GM12891 (cell line): ENCODE measurements around the gene NINJ2.
A peak's percentile ranks its signal among the peaks of the same experiment; 100 is the strongest.

Experiments
- DNase-seq: peaks from one replicate; pipeline ENCODE4 v3.0.0; 2011; ENCODE audit warnings: low spot score; ENCODE audit not compliant: insufficient read length
- FAIRE-seq: peaks from 2 replicates; lab custom pipeline; 2011; peaks lifted over from hg19 to GRCh38; lab: Jason Lieb, UNC
- PAX5 ChIP-seq: IDR thresholded peaks from 2 replicates; pipeline ENCODE4 v1.6.1; 2011; ENCODE audit warnings: low read length, moderate library complexity, mild to moderate bottlenecking; ENCODE audit not compliant: insufficient read depth, severe bottlenecking
- POLR2A ChIP-seq: IDR thresholded peaks from 2 replicates; pipeline ENCODE4 v1.6.1; 2011; ENCODE audit warnings: low read depth, low read length, control low read depth
- POLR2AphosphoS5 ChIP-seq: IDR thresholded peaks from 2 replicates; pipeline ENCODE4 v1.6.1; 2011; ENCODE audit warnings: low read depth, low read length, control low read depth
- POU2F2 ChIP-seq: IDR thresholded peaks from 2 replicates; pipeline ENCODE4 v1.6.1; 2011; ENCODE audit warnings: low read depth, mild to moderate bottlenecking, control low read depth, low read length, moderate library complexity
- SPI1 ChIP-seq: IDR thresholded peaks from 2 replicates; pipeline ENCODE4 v1.6.1; 2011; ENCODE audit warnings: low read depth, low read length, control low read depth
- TAF1 ChIP-seq: IDR thresholded peaks from 2 replicates; pipeline ENCODE4 v1.6.1; 2011; ENCODE audit warnings: low read depth, low read length, control low read depth

The NINJ2 gene

GRCh38 chr12:618605-619004 is 44.6 kb downstream of the NINJ2 start:
- no peak for FAIRE-seq
- TF ChIP-seq PAX5, result no peak
- no peak for TF ChIP-seq POU2F2
- TF ChIP-seq TAF1, result no peak
- TF ChIP-seq SPI1, result no peak
- no peak for TF ChIP-seq POLR2A
- no peak for TF ChIP-seq POLR2AphosphoS5
- DNase-seq, result no peak

DNA sequence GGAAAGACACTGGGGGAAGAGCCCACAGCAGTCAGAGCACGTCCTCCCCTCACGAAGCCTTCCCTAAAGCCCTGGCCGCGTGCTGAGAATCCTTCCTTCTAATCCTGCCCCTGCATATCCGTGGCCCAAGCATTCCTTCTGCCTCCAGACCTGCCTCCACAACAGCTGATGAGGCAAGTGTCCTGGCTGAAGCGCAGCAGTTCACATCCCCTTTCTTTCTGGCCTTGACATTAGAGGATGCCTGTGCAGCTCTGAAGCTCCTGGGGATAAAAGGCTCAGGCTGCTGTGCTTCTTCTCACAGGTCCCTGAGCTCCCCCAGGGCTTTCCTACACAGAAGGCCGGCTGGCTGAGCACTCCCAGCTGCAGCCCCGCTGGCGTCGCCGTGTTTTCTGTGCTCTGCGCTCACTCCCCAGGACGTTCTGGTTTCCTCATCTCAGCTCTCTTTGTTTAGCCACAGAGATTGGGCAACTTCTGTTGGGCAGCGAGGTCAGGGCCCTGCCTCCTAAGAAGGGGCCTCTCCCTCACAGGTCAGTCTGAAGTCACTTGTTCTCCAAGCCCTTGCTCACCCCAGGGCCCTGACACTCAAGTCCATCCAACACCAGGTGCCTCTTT is 45.8 kb downstream of the NINJ2 start:
- TF ChIP-seq POU2F2 (no peak), POLR2AphosphoS5 (no peak), SPI1 (no peak), PAX5 (no peak), POLR2A (no peak), TAF1 (no peak)
- DNase-seq (no peak), FAIRE-seq (no peak)

GRCh38 chr12:615620-616019 is 47.6 kb downstream of the NINJ2 start:
- FAIRE-seq (no peak), DNase-seq (no peak)
- TF ChIP-seq POU2F2, result no peak

- peak; percentile 76 for FAIRE-seq
- DNase-seq, result no peak
- no peak for TF ChIP-seq POU2F2
- TF ChIP-seq POLR2AphosphoS5, result no peak
- TF ChIP-seq SPI1, result no peak
- no peak for TF ChIP-seq PAX5
- no peak for TF ChIP-seq TAF1
- TF ChIP-seq POLR2A, result no peak
Observed at GRCh38 chr12:614411-614970, 48.8 kb downstream of the NINJ2 start.

DNA sequence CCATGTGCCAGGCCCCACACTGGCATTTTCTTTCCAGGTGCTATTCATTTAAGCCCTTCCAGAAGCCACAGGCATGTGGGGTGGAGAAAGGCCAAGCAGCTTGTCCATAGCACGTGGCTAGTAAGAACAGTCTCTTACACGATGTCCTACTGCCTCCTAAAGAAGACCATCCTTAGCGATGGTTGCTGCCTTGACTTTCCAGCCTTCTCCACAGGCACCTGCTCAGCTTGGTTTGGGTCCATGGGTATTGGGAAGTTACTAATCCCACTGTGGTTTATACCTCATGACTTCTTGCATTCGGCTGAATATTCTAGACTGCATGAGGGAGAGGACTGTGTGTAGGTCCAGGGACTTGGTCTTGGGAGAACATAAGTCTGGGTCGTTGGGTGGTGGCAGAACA is 49.2 kb downstream of the NINJ2 start:
- TF ChIP-seq POLR2A (no peak), POU2F2 (no peak), TAF1 (no peak), SPI1 (no peak), POLR2AphosphoS5 (no peak), PAX5 (no peak)
- FAIRE-seq, result peak; percentile 16
- no peak for DNase-seq

DNA sequence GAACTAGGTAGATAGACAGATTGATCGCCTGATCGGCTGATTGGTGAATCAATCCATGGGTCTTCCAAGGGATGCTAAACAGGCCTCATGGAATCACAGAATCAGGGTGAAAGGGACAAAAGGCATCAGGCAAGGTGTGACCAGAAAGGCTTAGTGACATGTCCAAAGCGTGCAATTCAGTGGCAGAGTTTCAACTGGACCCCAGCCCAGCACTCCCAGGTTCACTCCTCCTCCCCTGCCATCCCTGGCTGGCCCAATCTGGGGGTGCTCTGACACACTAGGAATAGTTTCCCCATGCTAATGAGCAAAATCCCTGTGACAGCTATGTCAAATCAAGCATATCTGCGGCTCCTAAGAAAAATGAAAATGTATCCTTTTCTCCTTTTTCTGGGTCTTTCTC is 50.4 kb downstream of the NINJ2 start:
- no peak for DNase-seq
- no peak for FAIRE-seq
- no peak for TF ChIP-seq TAF1
- TF ChIP-seq POLR2AphosphoS5, result no peak
- TF ChIP-seq POLR2A, result no peak
- TF ChIP-seq PAX5, result no peak
- TF ChIP-seq POU2F2, result no peak
- no peak for TF ChIP-seq SPI1

- no peak for TF ChIP-seq POLR2AphosphoS5
- TF ChIP-seq SPI1, result no peak
- no peak for TF ChIP-seq TAF1
- no peak for TF ChIP-seq POLR2A
- no peak for TF ChIP-seq PAX5
- no peak for TF ChIP-seq POU2F2
- FAIRE-seq, result no peak
- DNase-seq, result no peak
Observed at GRCh38 chr12:612293-612692, 51.0 kb downstream of the NINJ2 start.

DNA sequence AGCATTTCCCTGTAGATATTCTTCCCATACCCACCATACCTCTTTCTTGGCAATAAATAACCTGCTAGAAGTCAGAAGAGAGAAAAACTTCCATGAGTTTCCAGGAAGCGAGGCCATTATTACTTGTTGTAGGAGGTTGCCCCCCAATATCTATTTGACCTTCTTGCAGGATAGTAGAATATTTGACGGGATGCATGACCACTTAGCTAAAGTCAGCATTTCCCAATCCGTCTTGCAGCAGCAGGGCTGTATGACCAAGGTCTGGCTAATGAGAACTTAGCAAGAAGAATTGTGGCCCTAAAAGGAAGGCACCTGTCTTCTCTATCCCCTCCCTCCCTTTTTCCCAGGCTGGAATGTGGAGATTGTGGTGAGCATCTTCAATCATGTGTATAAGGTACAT is 51.5 kb downstream of the NINJ2 start:
- DNase-seq, result no peak
- FAIRE-seq, result peak; percentile 31
- TF ChIP-seq SPI1, result no peak
- TF ChIP-seq TAF1, result no peak
- TF ChIP-seq POLR2AphosphoS5, result no peak
- TF ChIP-seq POLR2A, result no peak
- no peak for TF ChIP-seq PAX5
- no peak for TF ChIP-seq POU2F2

GRCh38 chr12:608921-609320 is 54.3 kb downstream of the NINJ2 start:
- no peak for DNase-seq
- FAIRE-seq, result peak; percentile 45
- TF ChIP-seq POLR2A (no peak), TAF1 (no peak)

DNA sequence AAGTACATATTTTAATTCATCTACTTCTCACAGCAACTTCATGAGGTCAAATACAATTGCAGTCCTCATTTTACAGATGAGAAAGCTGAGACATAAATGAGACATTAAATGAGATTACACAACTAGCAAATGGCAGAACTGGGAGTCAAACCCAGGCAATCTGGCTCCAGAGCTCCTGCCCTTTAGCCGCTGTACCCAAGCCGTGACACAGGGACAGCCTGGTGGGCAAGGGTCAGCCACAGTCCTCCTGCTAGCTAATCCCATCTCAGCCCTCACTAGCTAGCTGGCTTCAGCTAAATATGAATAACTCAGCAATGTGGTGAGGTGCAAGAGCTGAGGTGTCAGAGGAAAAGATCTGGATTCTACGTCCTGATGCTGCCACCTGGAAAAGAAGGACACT is 54.8 kb downstream of the NINJ2 start:
- DNase-seq (no peak), FAIRE-seq (peak; percentile 63)
- no peak for TF ChIP-seq POLR2A
- TF ChIP-seq POU2F2, result no peak
- TF ChIP-seq TAF1, result no peak
- TF ChIP-seq PAX5, result no peak
